Esophagus squamous epithelium (tissue), 4 donors: Measurements from ENCODE around the gene DCC.

Source experiments
- CTCF ChIP-seq, 6 experiments: fragments of 450-650 bp in 4 of 6; fragments of 200-600 bp in 2 of 6; sonication (generic) in 2 of 6; IDR thresholded peaks; one replicate each; pipeline ENCODE4 v1.5.1; 2016 to 2019; ENCODE audit warnings: antibody characterized with exemption in 6 of 6, mild to moderate bottlenecking in 4 of 6, moderate library complexity in 4 of 6
- POLR2A ChIP-seq, 4 donors: fragments of 450-650 bp; IDR thresholded peaks; one replicate each; pipeline ENCODE4 v1.6.1; 2017; ENCODE audit warnings: antibody characterized with exemption in 4 of 4, mild to moderate bottlenecking in 4 of 4, moderate library complexity in 3 of 4

DNA sequence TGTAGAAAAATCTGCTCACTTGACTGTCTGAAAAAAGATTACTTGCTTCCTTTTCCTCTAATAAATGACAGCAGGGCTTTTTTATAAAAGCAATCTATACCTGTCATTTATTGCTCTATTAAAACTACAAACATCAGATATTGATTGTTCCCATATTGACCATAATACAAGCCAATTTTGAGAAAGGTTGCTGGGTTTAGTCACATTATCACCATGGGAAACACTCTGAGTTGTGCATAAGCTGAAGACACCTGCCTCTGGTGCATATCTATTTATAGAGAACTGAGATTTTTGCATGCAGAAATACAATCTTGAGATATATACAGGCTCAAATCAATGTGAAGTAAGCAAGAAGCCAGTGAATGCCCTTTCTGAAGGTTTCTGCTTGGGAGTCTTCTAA, 853.9 kb downstream of the DCC start:
- TF ChIP-seq POLR2A (IDR thresholded peaks at IDR 0.05) (no peak), CTCF (IDR thresholded peaks at IDR 0.05) (no peak)
